EL (cell line): ENCODE measurements around the gene MVD.

Experiments
- DNase-seq: peaks from one replicate; pipeline ENCODE4 v3.0.0-alpha.2; 2016

The MVD gene

DNA sequence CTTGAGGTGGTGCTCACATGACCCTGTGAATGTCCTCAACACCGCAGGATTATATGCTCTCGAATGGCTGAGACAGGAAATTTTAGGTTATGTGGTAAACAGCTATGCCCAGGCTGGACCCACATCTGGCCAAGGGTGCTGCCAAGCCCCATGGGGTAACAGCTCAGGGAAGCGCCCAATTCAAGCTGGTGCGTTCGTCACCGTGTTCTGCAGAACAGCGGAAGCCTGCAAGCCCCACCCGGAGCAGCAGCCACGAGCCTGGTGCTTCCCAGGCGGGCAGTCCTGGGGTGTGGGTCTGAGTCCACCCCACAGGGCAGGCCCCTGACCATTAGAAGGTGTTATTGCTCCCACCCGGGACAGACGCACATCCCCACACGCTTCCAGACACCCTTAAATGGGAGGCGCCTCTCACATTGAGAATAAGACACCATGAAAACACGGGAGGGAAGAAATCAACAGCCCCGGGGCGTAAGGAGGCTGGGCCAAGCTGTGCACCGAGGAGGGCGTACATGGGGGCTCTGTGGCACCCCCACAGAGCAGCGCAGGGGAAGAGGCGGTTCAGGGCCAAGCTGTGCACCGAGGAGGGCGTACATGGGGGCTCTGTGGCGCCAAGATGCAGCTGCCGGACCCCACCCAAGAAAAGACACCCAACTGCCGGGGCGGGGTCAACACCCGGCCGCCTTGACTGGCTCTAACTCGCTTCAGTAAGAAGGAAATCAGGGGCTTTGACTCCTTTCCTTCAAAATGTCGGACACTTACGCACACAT, 9.1 kb downstream of the MVD start:
- DNase-seq = no peak

DNA sequence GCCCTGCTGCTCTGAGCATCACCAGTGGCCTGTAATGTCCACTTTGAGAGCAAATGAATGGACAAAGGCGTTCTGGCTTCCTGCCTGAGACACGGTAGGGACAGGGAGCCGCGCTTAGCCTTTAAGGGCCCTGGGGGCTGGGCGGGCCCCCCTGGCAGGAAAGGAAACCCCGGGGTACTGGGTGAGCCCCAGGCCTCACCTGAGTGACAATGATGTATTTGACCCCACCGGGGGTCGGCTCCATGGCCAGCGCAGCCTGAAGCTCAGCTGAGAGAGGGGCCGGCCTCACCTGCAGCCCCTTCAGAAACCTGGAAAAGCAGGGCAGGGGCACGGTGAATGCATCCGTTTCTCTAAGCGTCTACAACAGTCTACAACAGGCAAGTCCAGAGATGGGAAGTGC, 9.8 kb downstream of the MVD start:
- no peak for DNase-seq

DNA sequence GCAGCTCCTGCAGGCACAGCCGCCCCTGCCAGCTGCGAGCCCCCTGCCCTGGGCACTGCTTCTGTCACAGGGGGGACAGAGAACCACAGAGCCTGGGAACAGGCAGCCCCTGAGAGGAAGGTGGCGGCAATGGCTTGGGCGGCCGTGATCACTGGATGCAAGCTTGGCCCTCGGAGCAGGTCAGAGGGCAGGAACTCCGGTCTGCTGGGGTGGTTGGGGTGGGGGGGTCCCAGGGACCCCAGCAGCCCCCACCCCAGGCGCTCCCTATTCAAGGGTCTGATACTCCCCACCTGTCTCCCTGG, 10.2 kb downstream of the MVD start:
- DNase-seq = no peak

DNA sequence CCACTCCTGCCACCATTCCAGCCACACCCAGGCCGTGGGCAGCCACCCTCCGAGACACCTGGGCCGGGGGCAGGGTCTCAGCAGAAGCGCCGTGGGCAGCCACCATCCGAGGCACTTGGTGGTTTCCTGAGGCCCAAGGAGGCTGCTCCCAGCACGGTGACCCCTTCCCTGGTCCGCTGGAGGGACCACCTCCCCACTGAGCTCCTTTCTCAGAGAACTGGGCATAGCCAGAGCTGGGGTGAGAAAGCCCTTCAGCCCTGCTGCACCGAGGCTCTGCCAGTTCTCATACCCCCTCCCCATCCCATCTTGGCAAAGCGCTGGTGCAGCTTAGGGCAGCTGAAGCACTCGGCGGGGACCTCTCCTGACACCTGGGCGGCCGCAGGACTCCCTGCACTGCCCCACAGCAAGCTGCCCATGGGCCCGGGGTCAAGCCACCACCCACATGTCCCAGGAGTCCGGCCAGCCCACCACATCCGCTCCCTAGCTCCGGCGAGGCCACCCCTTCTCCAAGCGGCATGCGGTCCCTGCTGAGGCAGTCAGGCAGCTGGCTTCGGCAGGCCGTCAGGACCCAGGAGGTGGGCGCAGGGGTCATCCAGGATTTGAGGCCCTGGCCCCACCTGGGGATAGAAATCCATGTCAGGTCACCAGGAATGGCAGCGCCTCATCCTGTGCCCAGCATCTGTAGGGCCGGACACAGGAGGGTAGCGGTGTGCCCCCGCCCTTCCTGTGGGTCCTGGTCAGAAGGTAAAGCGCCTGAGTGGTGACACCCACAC, 10.7 kb downstream of the MVD start:
- no peak for DNase-seq

DNA sequence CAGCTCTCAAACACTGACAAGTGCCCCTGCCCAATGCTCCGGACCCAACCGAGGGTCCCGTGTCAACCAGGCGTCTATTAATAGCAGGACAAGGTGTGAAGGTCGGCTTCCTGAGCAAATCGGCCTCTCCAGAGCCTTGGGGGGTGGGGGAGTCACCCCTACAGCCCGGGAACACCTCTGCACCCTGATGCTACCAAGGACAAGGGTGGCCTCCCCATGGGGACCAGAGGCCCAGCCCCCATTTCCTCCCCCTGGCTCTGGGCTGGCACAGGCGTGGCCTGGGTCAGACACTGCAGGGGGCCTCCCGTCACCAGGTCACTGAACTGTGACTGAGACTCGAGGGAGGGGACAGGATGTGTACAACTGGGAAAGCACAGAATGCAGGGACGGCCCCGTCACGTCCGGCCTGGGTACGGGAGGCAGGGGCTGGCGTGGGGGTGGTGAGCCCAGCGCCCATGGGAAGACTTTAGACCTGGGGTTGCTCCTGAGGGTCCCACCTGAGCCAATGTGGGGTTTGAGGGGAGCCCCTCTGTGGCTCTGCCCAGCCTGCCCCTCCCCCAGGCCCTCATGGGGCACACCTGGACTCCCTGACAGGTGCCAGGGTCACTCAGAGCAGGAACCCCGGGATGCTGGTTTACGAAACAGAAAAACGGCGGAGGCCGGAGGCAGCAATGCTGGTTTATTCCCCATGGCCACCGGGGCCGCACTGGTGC, 11.5 kb downstream of the MVD start:
- no peak for DNase-seq

DNA sequence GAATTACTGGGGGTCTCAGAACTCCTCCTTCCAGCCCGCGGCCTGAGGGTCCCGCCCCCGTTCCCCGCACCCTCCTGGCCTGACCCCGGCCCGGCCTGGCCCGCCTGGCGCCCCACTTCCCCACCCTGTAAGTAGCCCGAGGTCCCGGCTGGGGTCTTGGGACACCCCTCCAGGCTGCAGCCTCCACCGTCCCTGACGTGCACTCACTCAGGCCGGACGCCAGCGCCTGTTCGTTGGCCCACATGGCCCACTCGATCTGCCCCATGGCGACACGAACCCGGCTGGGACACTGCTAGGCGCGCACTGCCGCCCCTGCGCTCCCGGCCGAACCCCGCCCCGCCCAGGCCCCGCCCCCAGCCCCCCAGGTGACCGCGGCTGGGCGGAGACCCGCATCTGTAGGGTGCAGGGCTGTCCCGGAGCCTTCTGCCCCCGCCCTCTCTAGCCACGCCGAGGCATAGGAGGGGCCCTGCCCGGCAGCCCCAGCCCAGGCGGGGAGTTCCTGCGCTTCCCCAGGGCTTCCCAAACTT, 12.1 kb downstream of the MVD start, which contains the start of gene CYBA:
Gene CYBA (minus strand): TSS at position 305 of the 527 bp plus-strand sequence. CDS start 40 bp downstream, at position 265.
- DNase-seq = peak; percentile 72

- DNase-seq = no peak
These were observed 12.8 kb downstream of the MVD start for GRCh38 chr16:88649924-88650748.

DNA sequence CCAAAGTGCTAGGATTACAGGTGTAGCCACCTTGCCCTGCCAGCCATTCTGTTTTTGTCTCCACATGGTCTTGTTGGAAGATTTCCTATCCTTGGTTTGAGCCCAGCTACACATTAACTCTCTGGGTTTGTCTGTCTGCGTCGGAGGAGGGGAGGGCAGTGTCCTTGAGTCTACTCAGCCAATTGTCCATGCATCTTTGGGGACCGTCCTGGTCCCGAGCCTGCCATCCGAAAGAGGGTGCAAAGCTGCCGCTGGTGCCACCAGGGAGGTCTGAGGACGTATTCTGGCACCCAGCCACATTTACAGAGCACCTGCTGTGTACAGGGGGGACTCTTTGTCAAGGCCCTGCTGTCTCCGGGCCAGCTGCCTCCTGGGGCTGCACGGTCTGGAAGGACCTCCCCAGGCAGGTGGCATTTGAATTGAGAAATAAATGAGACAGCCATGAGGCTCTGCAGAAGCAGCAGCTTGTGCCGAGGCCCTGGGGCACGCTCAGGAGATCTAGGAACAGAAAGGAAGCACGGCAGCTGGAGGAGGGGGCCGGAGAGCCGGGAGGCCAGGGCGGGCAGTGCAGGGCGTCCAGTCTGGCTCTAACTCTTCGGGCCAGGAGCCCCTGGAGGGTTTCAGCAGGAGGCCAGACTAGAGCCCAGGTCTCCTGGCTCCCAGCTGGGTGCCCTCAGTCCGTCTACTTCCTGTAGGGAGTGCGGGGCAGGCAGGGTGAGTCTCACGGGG, 13.5 kb downstream of the MVD start:
- DNase-seq = no peak

DNA sequence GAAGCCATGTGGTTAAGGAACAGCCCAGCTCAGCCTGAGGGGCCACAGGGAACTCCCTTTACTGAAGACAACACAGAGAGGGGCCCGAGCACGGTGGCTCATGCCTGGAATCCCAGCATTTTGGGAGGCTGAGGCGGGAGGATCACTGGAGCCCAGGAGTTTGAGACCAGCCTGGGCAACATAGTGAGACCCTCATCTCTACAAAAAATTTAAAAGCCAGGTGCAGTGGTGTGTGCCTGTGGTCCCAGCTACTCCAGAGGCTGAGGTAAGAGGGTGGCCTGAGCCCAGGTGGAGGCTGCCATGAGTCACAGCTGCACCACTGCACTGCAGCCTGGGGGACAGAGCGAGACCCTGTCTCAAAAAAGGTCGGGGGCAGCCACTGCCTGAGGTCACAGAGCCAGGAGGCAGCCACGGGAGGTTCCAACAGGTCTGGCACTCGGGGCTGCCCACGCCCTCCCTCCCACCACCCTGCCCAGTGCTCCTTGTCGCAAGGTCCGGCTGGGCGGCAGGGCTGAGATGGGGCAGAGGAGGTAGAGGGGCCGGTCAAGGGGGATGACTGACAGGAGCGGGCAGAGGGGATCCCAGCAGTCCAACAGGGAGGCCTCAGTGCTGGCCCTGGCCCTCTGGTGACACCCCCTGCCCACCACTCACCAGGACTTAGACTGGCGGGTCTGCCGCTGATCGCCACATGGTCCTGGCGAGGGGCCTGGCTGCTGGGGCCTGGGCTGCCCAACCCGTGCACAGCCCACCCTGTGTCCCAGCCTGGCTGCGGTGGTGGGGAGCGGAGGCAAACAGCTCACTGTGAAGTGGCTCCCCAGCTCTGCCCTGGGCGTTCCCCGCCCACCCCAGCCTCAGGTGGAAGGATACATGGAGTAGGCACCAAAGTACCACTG, 15.5 kb downstream of the MVD start:
- DNase-seq = no peak

DNA sequence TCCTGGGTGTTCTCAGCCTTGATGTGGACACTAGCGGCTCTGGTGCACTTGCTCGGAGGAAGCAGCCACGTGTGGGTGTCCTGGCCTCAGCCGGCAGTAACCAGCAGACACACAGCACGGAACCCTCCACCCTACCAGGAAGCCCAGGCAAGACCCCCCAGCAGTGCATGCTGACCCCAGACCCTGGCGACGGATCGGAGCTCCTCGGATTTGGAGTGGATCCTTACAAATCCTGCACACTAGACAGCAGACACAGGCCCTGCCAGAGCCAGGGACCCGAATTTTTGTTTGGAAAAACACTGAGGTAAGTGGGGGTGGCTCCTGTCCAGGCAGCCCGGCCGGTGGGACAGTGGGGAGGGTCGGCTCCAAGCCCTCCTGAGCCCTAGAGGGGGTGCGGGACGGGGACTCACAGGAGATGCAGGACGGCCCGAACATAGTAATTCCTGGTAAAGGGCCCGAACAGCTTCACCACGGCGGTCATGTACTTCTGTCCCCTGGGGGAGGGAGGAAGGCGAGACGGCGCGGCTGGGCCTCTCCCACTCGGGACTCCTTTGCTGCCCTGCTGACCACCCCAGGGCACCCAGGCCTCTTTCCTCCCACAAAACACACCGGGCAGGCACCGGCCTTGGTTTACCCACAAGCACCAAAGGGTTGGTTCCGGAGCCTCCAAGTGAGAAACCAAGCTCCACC, 16.4 kb downstream of the MVD start:
- no peak for DNase-seq

- no peak for DNase-seq
These were observed 16.9 kb downstream of the MVD start for GRCh38 chr16:88645941-88646340.

DNA sequence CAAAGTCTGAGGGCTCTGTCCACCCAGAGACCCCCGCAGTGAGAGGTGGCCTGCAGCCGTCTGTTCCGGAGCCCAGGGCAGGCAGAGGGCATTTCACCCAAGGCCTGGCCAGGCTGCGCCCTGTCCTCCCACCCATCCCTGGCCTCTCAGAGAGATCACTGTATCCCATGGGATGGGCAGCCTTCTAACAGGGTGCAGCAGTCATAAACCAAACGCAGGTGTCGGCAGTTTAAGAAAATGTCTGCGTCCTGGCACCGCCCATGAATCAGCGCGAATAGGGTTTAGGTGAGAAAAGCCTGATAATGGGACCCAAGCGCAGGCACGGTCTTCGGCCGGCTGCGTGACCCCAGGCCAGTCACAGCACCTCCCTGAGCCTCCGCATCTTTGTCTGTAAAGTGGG, 17.4 kb downstream of the MVD start:
- DNase-seq = no peak

GRCh38 chr16:88643644-88643932, 19.3 kb downstream of the MVD start:
- no peak for DNase-seq

DNA sequence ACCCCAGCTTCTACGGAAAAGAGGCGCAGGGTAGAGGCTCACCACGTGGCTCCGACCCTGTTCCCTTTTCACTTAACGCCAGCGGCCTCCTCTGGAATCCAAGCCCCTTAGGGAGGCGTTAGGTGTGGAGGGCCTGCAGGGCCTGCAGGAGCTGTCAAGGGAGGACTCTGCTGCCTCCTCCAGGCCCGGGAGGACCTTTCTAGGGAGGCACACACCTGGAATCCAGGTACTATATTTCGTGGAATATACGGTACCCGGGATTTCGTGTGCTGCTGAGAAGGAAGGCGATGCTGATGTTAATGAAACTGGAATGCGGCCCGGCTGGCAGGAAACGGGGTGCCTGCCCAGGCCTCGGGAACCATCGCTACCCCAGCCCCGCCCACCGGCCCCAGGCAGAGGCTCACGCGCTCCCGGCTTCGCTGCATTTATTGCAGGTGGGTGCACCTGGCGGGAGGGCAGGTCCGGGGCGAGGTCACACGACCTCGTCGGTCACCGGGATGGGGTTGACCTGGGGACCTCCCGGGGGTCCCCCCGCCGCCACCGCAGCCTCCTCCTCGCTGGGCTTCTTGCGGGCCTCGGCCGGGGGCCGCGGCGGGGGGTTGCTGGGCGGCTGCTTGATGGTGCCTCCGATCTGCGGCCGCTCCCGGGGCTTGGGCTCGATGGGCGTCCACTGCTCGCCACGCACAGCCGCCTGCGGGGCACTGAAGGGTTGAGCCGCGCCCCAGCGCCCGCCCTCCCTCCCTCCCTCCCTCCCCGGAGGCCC, 19.8 kb downstream of the MVD start:
- no peak for DNase-seq

GRCh38 chr16:88640498-88641247, 22.2 kb downstream of the MVD start:
- DNase-seq = no peak

- DNase-seq = no peak
These were observed 22.8 kb downstream of the MVD start for GRCh38 chr16:88640039-88640495.

GRCh38 chr16:88639231-88640038, 23.5 kb downstream of the MVD start:
- DNase-seq = no peak
